ENCODE measurements around the gene KLHL42. TPM values are rescaled to one million over a fixed set of nuclear protein-coding genes. Genes with fewer than 3 reads are reported as not detected.

Gene KLHL42
- total RNA-seq, 1 experiment from 2014 or later, result 32.5 TPM

GRCh38 chr12:27780612-27781408 is 777 bp downstream of the KLHL42 start:
- DNase-seq (ENCODE audit: unreplicated experiment), result peak; percentile 65
- intact Hi-C loops (cut with micrococcal nuclease), result loop anchor here (2.0 kb wide), 4 partner anchors 32 to 160 kb away; no protein-coding TSS in a partner anchor

DNA sequence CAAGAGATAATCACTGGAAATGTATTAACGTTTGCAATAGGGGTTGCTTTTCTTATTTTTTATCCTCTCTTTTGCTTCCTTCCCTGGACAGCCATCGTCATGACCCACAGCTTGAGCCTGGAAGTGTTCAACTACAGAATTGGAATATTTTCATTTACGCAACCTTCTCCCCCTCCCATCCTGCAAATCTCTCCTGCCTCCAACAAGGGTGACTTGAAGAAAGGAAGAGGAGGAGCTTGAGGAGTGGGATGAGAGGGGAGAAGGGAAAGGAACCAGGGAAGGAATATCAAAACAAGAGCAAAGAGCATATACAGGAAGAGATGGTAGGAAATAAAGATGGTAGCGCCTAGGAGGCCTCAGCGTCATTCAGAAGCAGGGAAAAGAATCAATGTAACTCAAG is 1.6 kb downstream of the KLHL42 start:
- no peaks in the 10 kb centered on the region for H3K9me3 Mint-ChIP-seq (ENCODE audit: unreplicated experiment)
- peak overlapping the region; percentile 63 for H3K27ac Mint-ChIP-seq (ENCODE audit: low read depth, unreplicated experiment)
- CTCF ChIA-PET, result interaction anchor here (0.6 to 1.0 kb wide), 3 partner anchors 12 to 58 kb away, joined by 3 to 4 read pairs (median 3); no protein-coding TSS in a partner anchor
- H3K4me1 Mint-ChIP-seq (ENCODE audit: insufficient read depth, unreplicated experiment), result peaks cover 34% of the 10 kb centered on the region
- H3K27me3 Mint-ChIP-seq (ENCODE audit: insufficient read depth, unreplicated experiment), result no peaks in the 10 kb centered on the region
- intact Hi-C loops (cut with micrococcal nuclease), result loop anchor here (2.0 kb wide), 4 partner anchors 33 to 159 kb away; no protein-coding TSS in a partner anchor
- H3K4me3 Mint-ChIP-seq (ENCODE audit: unreplicated experiment), result peak overlapping the region; percentile 77
- TF ChIP-seq CTCF (IDR thresholded peaks at IDR 0.05; ENCODE audit: unreplicated experiment), result no peak
- H3K36me3 Mint-ChIP-seq (ENCODE audit: insufficient read depth, unreplicated experiment), result peaks cover 10% of the 10 kb centered on the region
- peak; percentile 26 for DNase-seq (ENCODE audit: unreplicated experiment)
- POLR2A ChIA-PET, result interaction anchor here (0.6 to 0.7 kb wide), 2 partner anchors 34 to 113 kb away, joined by 3 read pairs; no protein-coding TSS in a partner anchor
- TSS peak; percentile 41 for BruUV-seq (replicated peaks)

More at GRCh38 chr12:27780612-27781408, 777 bp downstream of the KLHL42 start:
- ChIA-PET CTCF (interaction anchor here (0.6 to 1.8 kb wide), 3 partner anchors 12 to 142 kb away, joined by 4 to 5 read pairs (median 5); no protein-coding TSS in a partner anchor), POLR2A (interaction anchor here (0.6 to 2.2 kb wide), 19 partner anchors 7 to 953 kb away, joined by 3 to 21 read pairs (median 4); no protein-coding TSS in a partner anchor)
- Mint-ChIP-seq H3K9me3 (ENCODE audit: unreplicated experiment) (no peaks in the 10 kb centered on the region), H3K36me3 (ENCODE audit: insufficient read depth, unreplicated experiment) (peaks cover 10% of the 10 kb centered on the region), H3K27ac (ENCODE audit: low read depth, unreplicated experiment) (peak overlapping the region; percentile 63), H3K4me1 (ENCODE audit: insufficient read depth, unreplicated experiment) (peaks cover 28% of the 10 kb centered on the region), H3K27me3 (ENCODE audit: insufficient read depth, unreplicated experiment) (no peaks in the 10 kb centered on the region), H3K4me3 (ENCODE audit: unreplicated experiment) (peak overlapping the region; percentile 77)
- no TSS peak for BruUV-seq (replicated peaks)
- no peak for TF ChIP-seq CTCF (IDR thresholded peaks at IDR 0.05; ENCODE audit: unreplicated experiment)

GRCh38 chr12:27782481-27782880 is 2.4 kb downstream of the KLHL42 start:
- Mint-ChIP-seq H3K27me3 (ENCODE audit: insufficient read depth, unreplicated experiment) (no peaks in the 10 kb centered on the region), H3K27ac (ENCODE audit: low read depth, unreplicated experiment) (peak overlapping the region; percentile 63), H3K36me3 (ENCODE audit: insufficient read depth, unreplicated experiment) (peaks cover 10% of the 10 kb centered on the region), H3K9me3 (ENCODE audit: unreplicated experiment) (no peaks in the 10 kb centered on the region), H3K4me3 (ENCODE audit: unreplicated experiment) (peak overlapping the region; percentile 40), H3K4me1 (ENCODE audit: insufficient read depth, unreplicated experiment) (peaks cover 34% of the 10 kb centered on the region)
- no TSS peak for BruUV-seq (replicated peaks)
- intact Hi-C loops (cut with micrococcal nuclease), result no loop called here
- no peak for TF ChIP-seq CTCF (IDR thresholded peaks at IDR 0.05; ENCODE audit: unreplicated experiment)
- POLR2A ChIA-PET, result interaction anchor here (1.0 kb wide), 1 partner anchor 10 kb away, joined by 3 read pairs; no protein-coding TSS in a partner anchor
- DNase-seq (ENCODE audit: unreplicated experiment), result no peak
- CTCF ChIA-PET, result interaction anchor here (1.0 kb wide), 1 partner anchor 39 kb away, joined by 4 read pairs; no protein-coding TSS in a partner anchor

- peaks cover 39% of the 10 kb centered on the region for H3K4me1 Mint-ChIP-seq (ENCODE audit: insufficient read depth, unreplicated experiment)
- peak overlapping the region; percentile 51 for H3K27ac Mint-ChIP-seq (ENCODE audit: low read depth, unreplicated experiment)
- BruUV-seq (replicated peaks), result no TSS peak
- intact Hi-C loops (cut with micrococcal nuclease), result no loop called here
- CTCF ChIA-PET, result interaction anchor here (0.5 to 0.6 kb wide), 2 partner anchors 39 to 79 kb away, joined by 3 to 5 read pairs; no protein-coding TSS in a partner anchor
- no peak for TF ChIP-seq CTCF (IDR thresholded peaks at IDR 0.05; ENCODE audit: unreplicated experiment)
- peaks cover 17% of the 10 kb centered on the region for H3K36me3 Mint-ChIP-seq (ENCODE audit: insufficient read depth, unreplicated experiment)
- no peaks in the 10 kb centered on the region for H3K27me3 Mint-ChIP-seq (ENCODE audit: insufficient read depth, unreplicated experiment)
- POLR2A ChIA-PET, result no interaction called here
- H3K4me3 Mint-ChIP-seq (ENCODE audit: unreplicated experiment), result no peak overlapping the region
- no peaks in the 10 kb centered on the region for H3K9me3 Mint-ChIP-seq (ENCODE audit: unreplicated experiment)
- DNase-seq (ENCODE audit: unreplicated experiment), result peak; percentile 50
Observed at GRCh38 chr12:27785882-27786570, 6.0 kb downstream of the KLHL42 start.

Data from MCF 10A (cell line).